Esophagus squamous epithelium (tissue), 5 donors: ENCODE data around the gene NTMT1. TPM values are rescaled to one million over a fixed set of nuclear protein-coding genes. Genes with fewer than 3 reads are reported as not detected.

ENCODE experiments used
- DNase-seq: peaks from one replicate; lab custom pipeline; 2025; lab: John Stamatoyannopoulos, UW
- H3K27ac ChIP-seq, 4 donors: fragments of 200-600 bp; sonication (generic); one replicate each; pipeline ENCODE4 v1.5.1; 2016 to 2019; ENCODE audit warnings: mild to moderate bottlenecking in 1 of 4
- H3K27me3 ChIP-seq, 4 donors: fragments of 200-600 bp; sonication (generic); 1 replicate in 3 of 4; 2 replicates in 1 of 4; pipeline versions ENCODE4 v1.5.1 to v1.6.0; 2017 to 2021; ENCODE audit warnings: antibody characterized with exemption in 1 of 4
- H3K36me3 ChIP-seq, 3 donors: fragments of 200-600 bp; sonication (generic); one replicate each; pipeline ENCODE4 v1.5.1; 2016 to 2019
- H3K4me1 ChIP-seq, 3 donors: fragments of 200-600 bp; sonication (generic); one replicate each; pipeline ENCODE4 v1.5.1; 2017 to 2019
- H3K4me3 ChIP-seq, 4 donors: fragments of 200-600 bp; sonication (generic); 1 replicate in 3 of 4; 2 replicates in 1 of 4; pipeline ENCODE4 v1.5.1; 2016 to 2019; ENCODE audit warnings: mild to moderate bottlenecking in 2 of 4, moderate library complexity in 1 of 4
- H3K9me3 ChIP-seq, 3 donors: fragments of 200-600 bp; sonication (generic); one replicate each; pipeline ENCODE4 v1.5.1; 2016 to 2019
- CTCF ChIP-seq, 6 experiments: fragments of 450-650 bp in 4 of 6; fragments of 200-600 bp in 2 of 6; sonication (generic) in 2 of 6; IDR thresholded peaks; one replicate each; pipeline ENCODE4 v1.5.1; 2016 to 2019; ENCODE audit warnings: antibody characterized with exemption in 6 of 6, mild to moderate bottlenecking in 4 of 6, moderate library complexity in 4 of 6
- POLR2A ChIP-seq, 4 donors: fragments of 450-650 bp; IDR thresholded peaks; one replicate each; pipeline ENCODE4 v1.6.1; 2017; ENCODE audit warnings: antibody characterized with exemption in 4 of 4, mild to moderate bottlenecking in 4 of 4, moderate library complexity in 3 of 4
- WGBS, 2 donors: methylation state at CpG; one replicate each; pipeline ENCODE4 v1.1.5; 2018; 5-methylcytosine and 5-hydroxymethylcytosine counted together
- intact Hi-C: fragments of 100-400 bp; cut with DNase I; formaldehyde crosslinking; loops from one replicate; pipeline ENCODE4 v1.15.0; 2022
- total RNA-seq, 4 donors: library from RNA; depleted of rRNA; stranded (reverse); fragments of >200 nt; gene quantifications; one replicate each; pipeline ENCODE4 v1.1.0, GENCODE V29; 2016
- donor health status: DM: yes; HTN: yes; CAD: no.

The NTMT1 gene
- total RNA-seq, 4 donors from 2014 or later, result 14.0 to 17.6 (median 16.0) TPM

GRCh38 chr9:129612123-129612522, 13.8 kb upstream of the NTMT1 start:
- intact Hi-C loops, result loop anchor here (5.0 kb wide), 2 partner anchors 120 to 475 kb away; no protein-coding TSS in a partner anchor
- Histone ChIP-seq H3K27me3 (peaks cover 0 to 23% (median 0%) of the 10 kb centered on the region in 4 donors), H3K9me3 (no peaks in the 10 kb centered on the region), H3K4me1 (peaks cover 30 to 47% (median 35%) of the 10 kb centered on the region in 3 donors), H3K27ac (no peak overlapping the region), H3K36me3 (no peaks in the 10 kb centered on the region), H3K4me3 (no peak overlapping the region)
- 32% methylated on average over 4 of the region's 7 CpGs; no CpG with 5 or more reads in 1 of the 2 donors for WGBS, 2 donors
- no peak for DNase-seq
- TF ChIP-seq POLR2A (IDR thresholded peaks at IDR 0.05), result no peak
- TF ChIP-seq CTCF (IDR thresholded peaks at IDR 0.05), result peak in 1 of 6 experiments; percentile 11

DNA sequence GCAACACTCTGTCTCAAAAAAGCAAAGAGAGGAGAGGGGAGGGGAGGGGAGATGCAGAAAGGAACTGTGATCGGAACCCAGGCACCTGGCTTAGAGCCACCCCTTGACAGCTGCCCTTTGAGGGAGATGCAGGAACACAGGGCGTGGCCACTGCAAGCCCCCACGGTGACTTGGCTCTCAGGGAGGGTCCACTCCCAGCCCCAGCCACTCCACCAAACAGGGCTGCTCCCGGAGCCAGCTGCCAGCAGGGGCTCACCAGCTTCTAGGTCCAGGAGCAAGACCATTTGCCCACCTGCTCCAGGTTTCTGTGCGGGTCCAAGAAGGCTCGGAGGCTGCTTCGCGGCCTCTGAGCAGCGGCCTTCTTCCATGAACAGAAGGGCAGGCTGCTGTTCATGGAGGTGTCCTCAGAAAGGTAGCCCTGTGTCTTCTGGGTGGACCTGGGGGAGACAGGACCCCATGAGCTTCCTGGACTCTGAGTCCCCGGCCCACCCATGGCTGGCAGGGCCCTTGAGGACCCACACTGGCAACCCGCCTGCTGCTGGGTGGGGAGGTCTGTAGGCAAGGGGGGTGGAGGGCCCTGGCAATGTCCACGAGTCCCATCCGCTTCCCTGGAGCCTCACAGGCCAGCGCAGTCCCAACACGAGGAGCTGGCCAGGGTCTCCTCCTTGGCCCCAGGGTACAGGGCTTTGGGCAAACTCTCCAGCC, 13.0 kb upstream of the NTMT1 start:
- Histone ChIP-seq H3K27ac (peak overlapping the region in 1 of 4 donors; percentile 60), H3K27me3 (peaks cover 0 to 23% (median 0%) of the 10 kb centered on the region in 4 donors), H3K4me3 (no peak overlapping the region), H3K9me3 (no peaks in the 10 kb centered on the region), H3K36me3 (no peaks in the 10 kb centered on the region), H3K4me1 (peaks cover 23 to 38% (median 28%) of the 10 kb centered on the region in 3 donors)
- WGBS, 2 donors, result 51 to 61% methylated on average over 3 to 7 of the region's 15 CpGs
- TF ChIP-seq CTCF (IDR thresholded peaks at IDR 0.05) (no peak), POLR2A (IDR thresholded peaks at IDR 0.05) (no peak)
- intact Hi-C loops, result loop anchor here (5.0 kb wide), 2 partner anchors 121 to 476 kb away; no protein-coding TSS in a partner anchor
- DNase-seq, result no peak

DNA sequence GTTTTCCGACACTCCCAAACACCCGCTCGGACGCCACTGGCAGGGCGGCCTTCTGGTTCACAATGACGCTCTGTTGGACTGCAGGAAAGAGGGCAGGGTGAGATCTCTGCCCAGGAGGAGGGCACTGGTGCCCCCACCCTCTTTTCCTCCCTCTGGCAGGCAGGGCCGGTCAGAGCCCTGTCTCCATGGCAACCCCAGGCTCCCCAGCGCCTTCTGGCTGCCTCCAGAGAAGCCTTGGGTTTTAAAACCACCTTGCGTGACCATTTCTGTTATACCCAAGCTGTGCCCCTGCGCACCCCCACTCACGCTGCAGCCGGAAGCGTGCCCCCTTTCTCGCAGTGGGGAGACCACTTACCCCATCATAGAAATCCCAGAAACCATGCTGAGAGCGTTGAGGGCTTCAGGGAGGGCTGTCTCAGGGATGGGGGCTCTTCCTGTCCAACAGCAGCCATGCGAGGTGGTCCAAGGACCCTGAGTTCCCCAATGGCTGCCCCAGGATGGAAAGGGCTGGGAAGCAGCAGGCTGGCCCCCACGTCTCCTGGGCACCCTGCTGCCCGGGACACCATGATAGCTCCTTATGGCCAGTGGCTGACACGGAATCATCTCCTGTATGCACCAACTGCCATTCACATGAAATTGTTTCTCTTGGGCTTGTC, 12.3 kb upstream of the NTMT1 start:
- H3K4me1 ChIP-seq, result peaks cover 19 to 32% (median 22%) of the 10 kb centered on the region in 3 donors
- 48 to 65% methylated on average over 6 to 11 of the region's 19 CpGs for WGBS, 2 donors
- peak overlapping the region in 1 of 4 donors; percentile 60 for H3K27ac ChIP-seq
- H3K27me3 ChIP-seq, result peaks cover 0 to 23% (median 0%) of the 10 kb centered on the region in 4 donors
- H3K4me3 ChIP-seq, result no peak overlapping the region
- DNase-seq, result no peak
- no peaks in the 10 kb centered on the region for H3K36me3 ChIP-seq
- no peak for TF ChIP-seq CTCF (IDR thresholded peaks at IDR 0.05)
- no peak for TF ChIP-seq POLR2A (IDR thresholded peaks at IDR 0.05)
- H3K9me3 ChIP-seq, result no peaks in the 10 kb centered on the region
- intact Hi-C loops, result loop anchor here (5.0 kb wide), 2 partner anchors 121 to 476 kb away; no protein-coding TSS in a partner anchor

- Histone ChIP-seq H3K4me3 (no peak overlapping the region), H3K4me1 (peaks cover 9 to 24% (median 14%) of the 10 kb centered on the region in 3 donors), H3K27me3 (peaks cover 0 to 31% (median 0%) of the 10 kb centered on the region in 4 donors), H3K27ac (no peak overlapping the region), H3K9me3 (no peaks in the 10 kb centered on the region), H3K36me3 (no peaks in the 10 kb centered on the region)
- DNase-seq, result no peak
- TF ChIP-seq CTCF (IDR thresholded peaks at IDR 0.05), result no peak
- TF ChIP-seq POLR2A (IDR thresholded peaks at IDR 0.05), result no peak
- 58 to 86% methylated on average over 4 to 6 of the region's 10 CpGs for WGBS, 2 donors
- intact Hi-C loops, result loop anchor here (5.0 kb wide), 2 partner anchors 123 to 478 kb away; no protein-coding TSS in a partner anchor
Observed at GRCh38 chr9:129614932-129615331, 11.0 kb upstream of the NTMT1 start.
